Activated naive CD8-positive, alpha-beta T cell treated with anti-CD3 and anti-CD28 coated beads for 36 hours (primary cell): ENCODE measurements around the gene ATG101. TPM values are rescaled to one million over a fixed set of nuclear protein-coding genes. Genes with fewer than 3 reads are reported as not detected.
"Not testable (repeated sequence)": the region's sequence is repeated elsewhere in the genome, so short reads cannot be mapped to it uniquely, and the experiment has no call there.

Experiments
- DNase-seq: peaks from one replicate; pipeline ENCODE4 v3.0.0; 2021
- H3K27ac Mint-ChIP-seq: one replicate; pipeline ENCODE4 v1.8.0; 2022; ENCODE audit warnings: mild to moderate bottlenecking, moderate library complexity, mixed read lengths
- H3K27me3 Mint-ChIP-seq: one replicate; pipeline ENCODE4 v1.8.0; 2022; ENCODE audit warnings: mild to moderate bottlenecking, mixed read lengths
- H3K36me3 Mint-ChIP-seq: one replicate; pipeline ENCODE4 v1.8.0; 2021; ENCODE audit warnings: mild to moderate bottlenecking, mixed read lengths
- H3K4me1 Mint-ChIP-seq: one replicate; pipeline ENCODE4 v1.8.0; 2021; ENCODE audit warnings: mixed read lengths
- H3K4me3 Mint-ChIP-seq: one replicate; pipeline ENCODE4 v1.8.0; 2022; ENCODE audit warnings: mild to moderate bottlenecking, moderate library complexity, mixed read lengths
- H3K9me3 Mint-ChIP-seq: one replicate; pipeline ENCODE4 v1.8.0; 2022; ENCODE audit warnings: mixed read lengths
- total RNA-seq, 2 experiments: library from RNA; stranded (reverse); gene quantifications; one replicate each; pipeline ENCODE4 v1.2.3, GENCODE V29; 2021

Gene ATG101
- total RNA-seq, 2 experiments from 2014 or later, result 39.8 to 41.2 TPM

DNA sequence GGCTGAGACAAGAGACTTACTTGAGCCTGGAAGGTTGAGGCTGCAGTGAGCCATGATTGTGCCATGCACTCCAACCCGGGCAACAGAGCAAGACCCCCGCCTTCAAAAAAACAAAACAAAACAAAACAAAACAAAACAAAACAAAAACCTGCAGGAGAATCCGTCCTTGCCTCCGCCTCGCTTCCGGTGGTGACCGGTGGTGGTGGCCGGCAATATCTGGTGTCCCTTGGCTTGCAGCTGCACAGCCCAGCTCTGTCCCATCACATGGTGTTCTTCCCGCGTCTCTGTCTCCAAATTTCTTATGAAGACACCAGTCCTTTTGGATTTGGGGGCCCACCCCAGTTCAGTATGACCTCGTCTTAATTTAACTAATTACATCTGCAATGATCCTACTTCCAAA, 19.7 kb downstream of the ATG101 start:
- no peaks in the 10 kb centered on the region for H3K36me3 Mint-ChIP-seq
- H3K27ac Mint-ChIP-seq, result no peak overlapping the region
- DNase-seq, result no peak
- H3K4me3 Mint-ChIP-seq, result no peak overlapping the region
- no peaks in the 10 kb centered on the region for H3K4me1 Mint-ChIP-seq
- H3K27me3 Mint-ChIP-seq, result peaks cover 52% of the 10 kb centered on the region
- no peaks in the 10 kb centered on the region for H3K9me3 Mint-ChIP-seq

DNA sequence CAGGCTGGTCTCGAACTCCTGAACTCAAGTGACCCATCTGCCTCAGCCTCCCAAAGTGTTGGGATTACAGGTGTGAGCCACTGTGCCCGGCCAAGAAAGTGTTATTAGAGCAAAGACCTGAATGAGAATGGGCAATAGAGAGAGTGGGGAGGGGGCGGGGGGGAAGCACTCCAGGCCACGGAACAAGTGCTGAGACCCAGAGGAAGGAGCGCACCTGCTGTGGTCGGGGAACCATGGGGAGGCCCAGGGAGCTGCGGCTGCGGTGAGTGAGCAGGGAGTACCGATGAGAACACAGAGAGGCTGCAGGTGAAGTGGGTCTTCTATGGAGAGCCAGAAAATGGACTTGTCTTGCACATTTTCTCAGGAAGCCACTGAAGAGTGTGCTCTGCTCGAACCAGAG, 20.5 kb downstream of the ATG101 start:
- Mint-ChIP-seq H3K9me3 (no peaks in the 10 kb centered on the region), H3K4me3 (no peak overlapping the region), H3K4me1 (no peaks in the 10 kb centered on the region), H3K27ac (no peak overlapping the region), H3K36me3 (no peaks in the 10 kb centered on the region), H3K27me3 (peaks cover 54% of the 10 kb centered on the region)
- DNase-seq, result no peak

DNA sequence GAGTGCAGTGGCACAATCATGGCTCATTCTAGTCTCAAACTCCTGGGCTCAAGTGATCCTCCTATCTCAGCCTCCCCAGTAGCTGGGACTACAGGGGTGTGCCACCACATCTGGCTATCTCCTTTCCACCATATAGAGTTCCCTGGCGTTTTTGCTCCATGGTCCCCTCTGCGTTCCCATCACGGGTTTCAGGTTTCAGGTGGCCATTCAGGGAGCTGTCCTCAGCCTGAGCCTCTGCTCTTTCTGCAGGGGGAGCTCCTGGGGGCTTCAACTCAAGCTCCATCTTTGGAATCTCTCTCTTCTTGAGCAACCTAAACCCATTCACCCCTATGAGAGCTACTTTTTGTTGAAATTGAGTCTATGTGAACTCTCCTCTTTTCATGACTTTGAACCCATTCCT, 21.3 kb downstream of the ATG101 start:
- H3K36me3 Mint-ChIP-seq, result no peaks in the 10 kb centered on the region
- H3K4me1 Mint-ChIP-seq, result no peaks in the 10 kb centered on the region
- peaks cover 54% of the 10 kb centered on the region for H3K27me3 Mint-ChIP-seq
- DNase-seq, result no peak
- H3K9me3 Mint-ChIP-seq, result no peaks in the 10 kb centered on the region
- H3K27ac Mint-ChIP-seq, result no peak overlapping the region
- no peak overlapping the region for H3K4me3 Mint-ChIP-seq

DNA sequence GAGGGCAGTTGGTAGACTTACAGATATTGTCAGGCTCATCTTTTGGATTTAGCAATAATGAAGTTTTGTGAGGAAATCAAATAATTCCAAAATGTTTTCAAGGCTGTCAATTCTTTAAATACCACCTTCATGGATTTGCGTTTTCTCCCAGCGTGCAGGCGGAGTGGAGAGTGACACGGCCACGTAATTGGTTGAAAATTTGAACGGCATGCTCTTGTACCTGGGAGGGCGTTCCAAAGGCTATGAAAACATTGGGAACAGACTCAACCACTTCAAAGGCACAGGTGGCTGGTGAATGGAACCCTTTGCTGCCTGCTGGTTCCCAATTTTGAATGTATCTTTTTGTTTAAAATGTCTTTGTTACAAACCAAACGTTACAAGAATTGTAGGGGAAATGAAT, 22.1 kb downstream of the ATG101 start:
- Mint-ChIP-seq H3K4me3 (no peak overlapping the region), H3K36me3 (no peaks in the 10 kb centered on the region), H3K4me1 (no peaks in the 10 kb centered on the region), H3K27ac (no peak overlapping the region), H3K27me3 (peaks cover 55% of the 10 kb centered on the region), H3K9me3 (no peaks in the 10 kb centered on the region)
- DNase-seq, result no peak

DNA sequence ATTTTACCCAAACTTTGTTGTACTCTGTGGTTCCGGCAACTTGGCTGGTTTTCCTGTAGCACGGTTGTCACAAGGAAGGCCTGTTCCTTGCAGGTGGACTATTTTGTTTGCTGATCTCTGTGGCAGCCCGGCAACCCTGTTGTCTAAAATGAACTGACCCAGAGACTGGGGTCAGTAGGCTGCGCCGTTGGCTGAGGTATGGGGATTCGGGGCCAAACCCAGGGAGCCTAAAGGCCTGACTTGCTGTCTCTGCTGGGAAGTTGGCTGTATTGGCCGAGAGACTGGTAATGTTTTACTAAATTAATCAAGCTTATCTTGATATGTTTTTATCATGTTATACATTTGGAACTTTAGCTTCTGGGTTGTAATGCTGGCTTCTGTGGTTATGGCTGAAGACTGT, 23.6 kb downstream of the ATG101 start:
- no peak for DNase-seq
- Mint-ChIP-seq H3K27me3 (peaks cover 53% of the 10 kb centered on the region), H3K27ac (no peak overlapping the region), H3K4me3 (no peak overlapping the region), H3K9me3 (no peaks in the 10 kb centered on the region), H3K36me3 (no peaks in the 10 kb centered on the region), H3K4me1 (no peaks in the 10 kb centered on the region)

DNA sequence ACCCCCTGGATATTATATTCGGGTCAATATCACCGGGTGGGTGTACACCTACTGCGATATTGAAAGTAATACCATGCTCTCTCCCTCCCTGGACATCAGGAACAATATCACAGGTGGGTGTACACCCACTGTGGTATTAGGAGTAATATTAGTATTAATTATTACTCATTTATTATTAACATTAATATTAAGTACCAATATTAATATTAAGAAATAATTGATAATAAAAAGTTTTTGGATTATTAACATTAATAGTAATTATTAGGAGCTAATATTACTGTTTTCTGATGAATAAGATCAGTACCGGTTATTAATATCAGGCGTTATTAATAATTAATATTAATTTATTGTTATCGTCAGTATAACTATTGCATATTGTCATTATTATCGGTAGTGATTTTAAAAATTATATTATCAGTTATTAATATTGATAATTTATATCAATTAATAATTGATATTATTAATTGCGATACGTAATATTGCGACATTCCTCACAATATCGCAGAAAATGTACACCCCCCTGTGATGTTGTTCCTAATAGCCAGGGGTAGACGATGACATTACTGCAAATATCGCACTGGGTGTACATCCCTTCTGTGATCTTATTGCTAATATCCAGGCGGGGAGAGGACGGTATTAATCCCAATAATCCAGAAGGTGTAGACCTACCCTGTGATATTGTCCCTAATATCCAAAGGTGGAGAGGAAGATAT, 26.7 kb downstream of the ATG101 start:
- DNase-seq, result no peak

DNA sequence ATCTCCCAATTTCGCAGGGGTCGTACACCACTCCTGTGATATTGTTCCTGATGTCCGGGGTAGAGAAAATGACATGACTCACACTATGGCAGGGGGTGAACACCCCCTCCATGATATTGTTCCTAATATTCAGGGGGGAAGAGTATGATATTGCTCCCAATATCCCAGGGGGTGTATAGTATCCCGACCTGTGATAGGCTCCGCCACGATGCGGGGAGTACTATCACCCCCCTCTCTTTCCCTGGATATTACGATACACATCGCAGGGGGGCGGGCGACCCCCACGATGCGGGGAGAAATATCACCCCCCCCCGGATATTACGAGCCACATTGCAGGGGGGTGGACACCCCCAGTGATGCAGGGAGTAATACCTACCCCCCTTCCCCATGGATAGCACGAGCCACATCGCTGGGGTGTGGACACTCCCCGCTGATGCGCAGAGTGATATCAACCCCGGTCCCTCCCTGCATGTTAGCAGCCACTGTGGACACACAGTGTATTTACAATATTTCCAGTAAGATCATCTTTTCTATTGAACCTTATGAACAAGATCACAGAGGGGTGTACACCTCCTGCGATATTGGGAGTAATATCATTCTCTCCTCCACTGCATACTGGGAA, 27.4 kb downstream of the ATG101 start:
- DNase-seq, result no peak
- H3K36me3 Mint-ChIP-seq, result no peaks in the 10 kb centered on the region
- no peak overlapping the region for H3K4me3 Mint-ChIP-seq
- H3K9me3 Mint-ChIP-seq, result no peaks in the 10 kb centered on the region
- no peak overlapping the region for H3K27ac Mint-ChIP-seq
- peaks cover 42% of the 10 kb centered on the region for H3K27me3 Mint-ChIP-seq
- H3K4me1 Mint-ChIP-seq, result no peaks in the 10 kb centered on the region

More for the DNA sequence above, 26.7 kb downstream of the ATG101 start:
- H3K9me3 Mint-ChIP-seq, result no peaks in the 10 kb centered on the region
- H3K27ac Mint-ChIP-seq, result no peak overlapping the region
- H3K27me3 Mint-ChIP-seq, result peaks cover 39% of the 10 kb centered on the region
- no peaks in the 10 kb centered on the region for H3K36me3 Mint-ChIP-seq
- H3K4me3 Mint-ChIP-seq, result no peak overlapping the region
- H3K4me1 Mint-ChIP-seq, result no peaks in the 10 kb centered on the region

DNA sequence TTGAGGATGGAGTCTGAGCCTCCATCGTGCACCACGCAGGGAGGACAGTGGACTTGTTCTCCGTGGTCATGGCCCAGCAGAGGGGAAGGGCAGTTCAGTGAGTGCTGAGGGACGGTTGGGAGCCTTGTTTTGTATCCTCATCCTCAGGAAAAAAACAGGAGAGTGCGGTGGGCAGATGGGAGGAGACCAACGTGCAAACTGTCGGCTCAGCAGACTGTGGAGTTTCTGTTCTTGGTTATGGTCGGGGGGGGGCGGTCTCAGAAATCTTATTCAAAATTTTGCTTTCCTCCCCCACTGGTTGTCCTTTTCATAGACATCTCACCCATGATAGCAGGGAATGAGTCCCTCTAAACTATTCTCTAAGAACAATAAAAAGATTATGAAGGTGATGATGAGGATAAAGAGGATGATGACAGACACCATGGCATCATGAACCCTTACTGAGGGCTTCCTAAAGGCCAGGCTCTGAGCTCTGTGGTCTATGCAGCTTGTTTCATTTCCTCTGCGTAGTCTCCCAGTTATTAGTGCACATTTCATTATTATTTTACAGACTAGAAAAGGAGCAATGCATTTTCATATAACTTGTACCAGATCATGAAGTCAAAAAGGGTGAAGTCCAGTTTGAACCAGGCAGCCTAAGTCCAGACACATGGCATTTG, 34.8 kb downstream of the ATG101 start:
- not testable (repeated sequence) for H3K27ac Mint-ChIP-seq, DNase-seq, H3K4me1 Mint-ChIP-seq, H3K4me3 Mint-ChIP-seq, H3K36me3 Mint-ChIP-seq, H3K9me3 Mint-ChIP-seq
- peaks cover 56% of the 10 kb centered on the region for H3K27me3 Mint-ChIP-seq

DNA sequence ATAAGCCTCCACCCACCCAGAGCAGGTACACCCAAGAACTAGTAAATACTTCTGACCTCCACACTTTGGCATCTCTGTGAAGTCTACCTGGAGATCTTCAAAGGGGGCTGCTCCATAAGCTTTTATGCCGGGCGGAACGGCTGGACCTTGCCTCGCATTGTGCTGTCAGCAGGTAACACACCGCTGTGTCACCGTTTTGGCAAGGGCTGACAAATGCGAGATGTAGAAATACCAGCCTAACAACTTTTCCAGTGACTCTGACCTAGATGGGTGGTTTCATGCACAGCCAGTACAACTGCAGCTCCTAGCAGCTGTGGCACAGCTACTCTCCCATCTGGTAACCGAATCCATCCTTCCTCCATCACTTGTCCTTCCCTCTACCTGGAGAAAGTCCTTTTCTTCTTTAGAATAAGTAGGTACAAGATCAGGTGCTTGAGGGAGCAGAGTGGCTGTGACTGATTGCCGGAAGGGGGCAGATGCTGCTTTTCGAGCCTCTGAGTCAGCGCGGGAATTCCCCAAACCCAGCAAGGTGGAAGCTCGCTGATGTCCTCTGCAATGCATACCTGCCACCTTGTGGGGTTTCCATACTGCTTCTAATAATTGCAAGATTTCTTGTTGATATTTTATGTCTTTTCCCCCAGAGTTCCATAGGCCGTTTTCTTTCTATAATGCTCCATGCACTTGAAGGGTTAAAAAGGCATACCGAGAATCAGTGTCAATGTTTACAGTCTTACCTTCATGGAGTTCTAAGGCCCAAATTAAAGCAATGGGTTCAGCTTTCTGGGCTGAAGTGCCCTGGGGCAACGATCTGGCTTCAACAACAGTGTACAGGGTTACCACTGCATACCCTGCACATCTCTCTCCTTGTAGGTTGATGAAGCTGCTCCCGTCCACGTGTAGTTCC, 46.7 kb downstream of the ATG101 start:
- H3K9me3 Mint-ChIP-seq, H3K36me3 Mint-ChIP-seq, H3K4me3 Mint-ChIP-seq, H3K27ac Mint-ChIP-seq: not testable (repeated sequence)
- Mint-ChIP-seq H3K4me1 (peaks cover 38% of the 10 kb centered on the region), H3K27me3 (peaks cover 20% of the 10 kb centered on the region)
- DNase-seq, result peak; percentile 62

DNA sequence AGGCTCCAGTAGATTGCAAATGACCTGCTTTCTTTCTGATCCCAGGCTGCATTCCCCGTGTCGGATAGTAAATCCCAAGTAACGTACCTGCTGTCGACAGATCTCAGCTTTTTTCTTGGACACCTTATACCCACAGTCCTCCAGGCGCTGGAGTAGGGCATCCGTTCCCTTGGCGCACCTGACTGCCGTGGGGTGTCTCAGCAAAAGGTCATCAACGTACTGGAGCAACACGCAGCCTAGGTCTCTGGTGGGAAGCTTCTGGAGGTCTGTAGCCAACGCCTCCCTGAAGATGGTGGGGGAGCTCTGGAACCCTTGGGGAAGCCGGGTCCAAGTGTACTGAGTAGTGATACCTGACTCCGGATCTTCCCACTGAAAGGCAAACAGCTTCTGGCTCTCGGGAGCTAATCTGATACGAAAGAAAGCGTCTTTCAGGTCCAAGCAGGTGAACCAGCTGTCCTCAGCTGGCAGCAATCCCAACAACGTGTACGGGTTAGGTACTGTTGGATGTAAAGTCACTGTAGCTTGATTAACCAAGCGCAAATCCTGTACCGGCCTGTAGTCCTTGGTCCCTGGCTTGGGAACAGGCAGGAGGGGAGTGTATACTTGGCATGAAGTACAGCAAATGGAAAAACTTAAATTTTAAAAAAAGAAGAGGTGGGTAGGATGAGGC, 48.2 kb downstream of the ATG101 start:
- H3K4me1 Mint-ChIP-seq, result peaks cover 41% of the 10 kb centered on the region
- not testable (repeated sequence) for H3K36me3 Mint-ChIP-seq, H3K4me3 Mint-ChIP-seq, H3K9me3 Mint-ChIP-seq, DNase-seq
- H3K27me3 Mint-ChIP-seq, result peaks cover 33% of the 10 kb centered on the region
- peak overlapping the region; percentile 17 for H3K27ac Mint-ChIP-seq

DNA sequence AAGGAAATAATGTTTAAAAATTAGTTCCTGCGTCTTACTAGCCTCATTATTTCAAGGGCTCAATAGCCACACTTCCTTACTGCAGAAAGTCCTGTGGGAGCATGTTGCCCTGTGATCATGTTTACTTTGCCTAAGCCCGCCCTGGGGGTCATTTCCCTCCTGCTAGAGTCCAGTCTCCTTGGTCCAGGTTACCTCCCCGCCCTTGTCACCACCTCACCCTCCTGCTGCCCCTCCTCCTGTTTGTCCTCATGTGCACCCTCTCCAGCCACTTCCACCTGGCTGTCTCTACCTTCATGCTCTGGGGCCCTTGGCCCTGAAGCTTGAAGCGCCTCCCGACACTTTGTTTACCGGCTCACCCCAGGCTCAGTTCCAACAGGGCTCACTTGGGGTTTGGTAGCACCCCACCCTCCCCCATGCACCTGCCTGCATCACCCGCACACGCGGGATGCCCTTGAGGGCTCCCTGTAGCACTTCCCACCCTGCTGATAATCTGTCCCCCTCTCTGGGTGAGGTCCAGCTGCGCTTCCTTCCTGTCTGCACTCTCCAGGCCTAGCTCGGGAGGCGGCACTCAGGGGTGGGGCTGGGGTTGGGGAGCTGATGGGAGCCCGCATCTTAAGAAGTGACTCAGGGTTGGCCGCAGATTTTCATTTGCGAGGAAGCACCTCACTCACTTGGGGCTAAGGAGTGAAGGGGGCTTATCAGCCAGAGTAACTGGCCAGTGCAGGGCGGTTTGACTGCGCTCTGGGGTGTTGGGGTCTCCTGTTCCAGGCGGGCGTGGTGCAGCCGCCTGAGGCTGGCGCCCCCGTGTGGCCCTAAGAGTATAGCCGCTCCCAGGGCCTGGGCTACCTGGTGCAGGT, 49.8 kb downstream of the ATG101 start:
- H3K9me3 Mint-ChIP-seq, result no peaks in the 10 kb centered on the region
- peaks cover 41% of the 10 kb centered on the region for H3K4me1 Mint-ChIP-seq
- H3K4me3 Mint-ChIP-seq, result no peak overlapping the region
- no peak overlapping the region for H3K27ac Mint-ChIP-seq
- DNase-seq, result peak; percentile 58
- H3K27me3 Mint-ChIP-seq, result peaks cover 40% of the 10 kb centered on the region
- H3K36me3 Mint-ChIP-seq, result no peaks in the 10 kb centered on the region

DNA sequence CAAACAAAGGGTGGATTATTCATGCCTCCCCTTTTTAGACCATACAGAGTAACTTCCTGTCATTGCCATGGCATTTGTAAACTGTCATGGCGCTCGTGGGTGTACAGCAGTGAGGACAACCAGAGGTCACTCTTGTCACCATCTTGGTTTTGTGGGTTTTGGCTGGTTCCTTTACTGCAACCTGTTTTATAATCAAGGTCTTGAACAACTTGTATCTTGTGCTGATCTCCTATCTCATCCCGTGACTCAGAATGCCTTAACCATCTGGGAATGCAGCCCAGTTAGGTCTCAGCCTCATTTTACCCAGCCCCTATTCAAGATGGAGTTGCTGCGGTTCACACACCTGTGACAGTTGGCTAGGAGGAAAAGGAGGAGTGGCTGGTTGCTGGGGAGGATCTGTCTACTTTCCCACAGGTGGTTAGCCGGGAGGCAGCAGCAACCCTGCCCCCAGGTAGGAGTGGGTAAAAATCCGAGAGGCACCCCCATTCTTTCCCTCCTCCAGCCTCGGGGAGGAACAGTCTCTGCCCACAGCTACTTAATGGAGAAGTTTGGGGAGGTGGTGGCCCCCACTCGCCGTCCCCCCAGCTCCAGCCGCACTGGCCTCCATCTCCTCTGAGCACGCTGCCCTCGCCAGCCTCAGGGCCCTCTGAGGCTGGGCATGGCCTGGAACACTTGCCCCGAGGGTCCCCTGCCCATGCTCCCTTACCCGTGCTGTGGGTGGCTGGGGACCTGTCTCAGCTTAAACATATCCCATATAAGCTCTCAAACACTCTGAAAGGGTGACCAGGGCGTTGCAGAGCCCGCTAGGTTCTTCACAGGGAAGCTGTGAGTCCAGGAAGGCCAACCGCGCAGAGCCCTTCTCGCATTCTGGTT, 51.4 kb downstream of the ATG101 start:
- no peak overlapping the region for H3K4me3 Mint-ChIP-seq
- H3K9me3 Mint-ChIP-seq, result no peaks in the 10 kb centered on the region
- no peak overlapping the region for H3K27ac Mint-ChIP-seq
- DNase-seq, result no peak
- H3K4me1 Mint-ChIP-seq, result peaks cover 39% of the 10 kb centered on the region
- peaks cover 53% of the 10 kb centered on the region for H3K27me3 Mint-ChIP-seq
- H3K36me3 Mint-ChIP-seq, result no peaks in the 10 kb centered on the region

DNA sequence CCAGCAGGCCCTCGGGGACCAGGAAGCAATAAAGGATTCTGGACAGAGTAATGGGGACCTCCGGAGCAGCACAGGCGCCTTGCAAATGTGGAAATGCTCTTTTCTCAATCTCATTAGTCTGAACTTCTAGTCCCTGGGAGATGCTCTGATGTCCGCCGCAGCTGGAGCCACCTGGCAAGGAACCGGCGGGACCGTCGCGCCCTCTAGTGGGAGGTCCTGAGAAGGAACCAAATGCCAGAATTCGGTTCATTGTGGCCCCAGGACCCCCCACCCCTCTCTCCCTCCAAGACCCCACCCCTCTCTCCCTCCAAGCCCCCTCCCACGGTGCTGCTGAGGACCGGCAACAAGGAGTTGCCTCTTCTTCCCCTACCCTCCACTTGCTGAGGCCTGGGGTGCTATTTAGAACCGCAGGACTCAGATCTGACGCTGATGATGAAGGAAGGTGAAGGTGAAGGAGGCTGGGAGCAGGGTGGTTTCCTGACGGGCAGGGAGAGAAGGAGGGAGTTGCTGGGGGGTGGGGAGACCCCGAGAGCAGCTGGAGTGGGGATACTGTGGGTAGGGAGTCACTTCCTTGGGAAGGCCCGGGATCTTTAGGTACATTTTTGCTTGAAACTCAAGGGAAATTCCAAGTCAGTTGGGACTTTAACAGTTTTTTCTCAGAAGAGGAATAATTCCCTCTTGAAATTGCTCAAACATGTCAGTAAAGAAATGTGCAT, 52.2 kb downstream of the ATG101 start:
- no peaks in the 10 kb centered on the region for H3K36me3 Mint-ChIP-seq
- peaks cover 55% of the 10 kb centered on the region for H3K27me3 Mint-ChIP-seq
- no peaks in the 10 kb centered on the region for H3K9me3 Mint-ChIP-seq
- peak; percentile 61 for DNase-seq
- H3K27ac Mint-ChIP-seq, result no peak overlapping the region
- H3K4me1 Mint-ChIP-seq, result peaks cover 31% of the 10 kb centered on the region
- H3K4me3 Mint-ChIP-seq, result no peak overlapping the region
